ENCODE measurements around the gene B9D1.

B9D1 gene

GRCh38 chr17:19371259-19372010 lies 8.9 kb upstream of the B9D1 start:
- Mint-ChIP-seq H3K9me3 (no peaks in the 10 kb centered on the region), H3K4me1 (peaks cover 38% of the 10 kb centered on the region), H3K27ac (no peak overlapping the region), H3K36me3 (no peaks in the 10 kb centered on the region), H3K27me3 (no peaks in the 10 kb centered on the region), H3K4me3 (peak overlapping the region; percentile 33)

GRCh38 chr17:19370493-19370960 lies 8.0 kb upstream of the B9D1 start:
- Mint-ChIP-seq H3K9me3 (no peaks in the 10 kb centered on the region), H3K4me3 (peak overlapping the region; percentile 56), H3K27me3 (peaks cover 2% of the 10 kb centered on the region), H3K4me1 (peaks cover 34% of the 10 kb centered on the region), H3K27ac (no peak overlapping the region), H3K36me3 (no peaks in the 10 kb centered on the region)

- Mint-ChIP-seq H3K36me3 (no peaks in the 10 kb centered on the region), H3K4me3 (peak overlapping the region; percentile 56), H3K4me1 (peaks cover 34% of the 10 kb centered on the region), H3K27ac (no peak overlapping the region), H3K27me3 (peaks cover 2% of the 10 kb centered on the region), H3K9me3 (no peaks in the 10 kb centered on the region)
Measured at GRCh38 chr17:19369846-19370492, 7.4 kb upstream of the B9D1 start.

GRCh38 chr17:19369107-19369778 lies 6.7 kb upstream of the B9D1 start:
- Mint-ChIP-seq H3K4me3 (no peak overlapping the region), H3K4me1 (peaks cover 34% of the 10 kb centered on the region), H3K9me3 (no peaks in the 10 kb centered on the region), H3K27ac (no peak overlapping the region), H3K36me3 (no peaks in the 10 kb centered on the region), H3K27me3 (peaks cover 2% of the 10 kb centered on the region)

- H3K36me3 Mint-ChIP-seq, result no peaks in the 10 kb centered on the region
- H3K4me1 Mint-ChIP-seq, result peaks cover 34% of the 10 kb centered on the region
- H3K4me3 Mint-ChIP-seq, result no peak overlapping the region
- no peaks in the 10 kb centered on the region for H3K9me3 Mint-ChIP-seq
- no peak overlapping the region for H3K27ac Mint-ChIP-seq
- H3K27me3 Mint-ChIP-seq, result peaks cover 2% of the 10 kb centered on the region
Measured at GRCh38 chr17:19368229-19368628, 5.7 kb upstream of the B9D1 start.

- H3K9me3 Mint-ChIP-seq, result no peaks in the 10 kb centered on the region
- peaks cover 2% of the 10 kb centered on the region for H3K27me3 Mint-ChIP-seq
- H3K36me3 Mint-ChIP-seq, result no peaks in the 10 kb centered on the region
- H3K27ac Mint-ChIP-seq, result no peak overlapping the region
- peaks cover 27% of the 10 kb centered on the region for H3K4me1 Mint-ChIP-seq
- H3K4me3 Mint-ChIP-seq, result no peak overlapping the region
Measured at GRCh38 chr17:19366637-19366972, 4.1 kb upstream of the B9D1 start.

- no peak overlapping the region for H3K4me3 Mint-ChIP-seq
- H3K36me3 Mint-ChIP-seq, result no peaks in the 10 kb centered on the region
- peaks cover 2% of the 10 kb centered on the region for H3K27me3 Mint-ChIP-seq
- peaks cover 29% of the 10 kb centered on the region for H3K4me1 Mint-ChIP-seq
- no peaks in the 10 kb centered on the region for H3K9me3 Mint-ChIP-seq
- peak overlapping the region; percentile 30 for H3K27ac Mint-ChIP-seq
Measured at GRCh38 chr17:19365833-19366636, 3.5 kb upstream of the B9D1 start.

GRCh38 chr17:19365499-19365817 lies 2.9 kb upstream of the B9D1 start:
- no peak overlapping the region for H3K27ac Mint-ChIP-seq
- no peaks in the 10 kb centered on the region for H3K36me3 Mint-ChIP-seq
- no peak overlapping the region for H3K4me3 Mint-ChIP-seq
- H3K4me1 Mint-ChIP-seq, result peaks cover 26% of the 10 kb centered on the region
- no peaks in the 10 kb centered on the region for H3K9me3 Mint-ChIP-seq
- peaks cover 2% of the 10 kb centered on the region for H3K27me3 Mint-ChIP-seq

GRCh38 chr17:19364699-19365498 lies 2.4 kb upstream of the B9D1 start:
- no peak overlapping the region for H3K4me3 Mint-ChIP-seq
- peaks cover 20% of the 10 kb centered on the region for H3K4me1 Mint-ChIP-seq

GRCh38 chr17:19363460-19364035 lies 1.0 kb upstream of the B9D1 start:
- H3K27me3 Mint-ChIP-seq, result peaks cover 4% of the 10 kb centered on the region
- no peaks in the 10 kb centered on the region for H3K9me3 Mint-ChIP-seq
- peaks cover 8% of the 10 kb centered on the region for H3K4me1 Mint-ChIP-seq
- H3K36me3 Mint-ChIP-seq, result no peaks in the 10 kb centered on the region
- no peak overlapping the region for H3K27ac Mint-ChIP-seq
- H3K4me3 Mint-ChIP-seq, result no peak overlapping the region

More at GRCh38 chr17:19364699-19365498, 2.4 kb upstream of the B9D1 start:
- Mint-ChIP-seq H3K27ac (no peak overlapping the region), H3K9me3 (no peaks in the 10 kb centered on the region), H3K27me3 (peaks cover 2% of the 10 kb centered on the region), H3K36me3 (no peaks in the 10 kb centered on the region)

- Mint-ChIP-seq H3K9me3 (no peaks in the 10 kb centered on the region), H3K27ac (no peak overlapping the region), H3K36me3 (no peaks in the 10 kb centered on the region), H3K4me1 (peaks cover 8% of the 10 kb centered on the region), H3K27me3 (peaks cover 4% of the 10 kb centered on the region), H3K4me3 (peak overlapping the region; percentile 89)
Measured at GRCh38 chr17:19363114-19363438, 553 bp upstream of the B9D1 start.

- Mint-ChIP-seq H3K27ac (peak overlapping the region; percentile 86), H3K27me3 (peaks cover 4% of the 10 kb centered on the region), H3K4me3 (peak overlapping the region; percentile 89), H3K9me3 (no peaks in the 10 kb centered on the region), H3K4me1 (peaks cover 8% of the 10 kb centered on the region), H3K36me3 (no peaks in the 10 kb centered on the region)
Measured at GRCh38 chr17:19361944-19362276, 613 bp downstream of the B9D1 start.

- no peaks in the 10 kb centered on the region for H3K36me3 Mint-ChIP-seq
- peaks cover 4% of the 10 kb centered on the region for H3K27me3 Mint-ChIP-seq
- H3K4me3 Mint-ChIP-seq, result peak overlapping the region; percentile 89
- no peaks in the 10 kb centered on the region for H3K9me3 Mint-ChIP-seq
- peaks cover 8% of the 10 kb centered on the region for H3K4me1 Mint-ChIP-seq
- no peak overlapping the region for H3K27ac Mint-ChIP-seq
Measured at GRCh38 chr17:19361326-19361725, 1.2 kb downstream of the B9D1 start.

GRCh38 chr17:19360772-19361171 lies 1.8 kb downstream of the B9D1 start:
- H3K27me3 Mint-ChIP-seq, result peaks cover 2% of the 10 kb centered on the region
- H3K4me3 Mint-ChIP-seq, result no peak overlapping the region
- no peaks in the 10 kb centered on the region for H3K36me3 Mint-ChIP-seq
- no peaks in the 10 kb centered on the region for H3K9me3 Mint-ChIP-seq
- no peak overlapping the region for H3K27ac Mint-ChIP-seq
- H3K4me1 Mint-ChIP-seq, result peaks cover 8% of the 10 kb centered on the region

GRCh38 chr17:19359856-19360255 lies 2.7 kb downstream of the B9D1 start:
- Mint-ChIP-seq H3K27me3 (peaks cover 3% of the 10 kb centered on the region), H3K9me3 (no peaks in the 10 kb centered on the region), H3K4me1 (peaks cover 8% of the 10 kb centered on the region), H3K4me3 (no peak overlapping the region), H3K27ac (no peak overlapping the region), H3K36me3 (no peaks in the 10 kb centered on the region)
